Esophagus squamous epithelium (tissue), 5 donors: ENCODE data around the gene RPTOR. TPM values are rescaled to one million over a fixed set of nuclear protein-coding genes. Genes with fewer than 3 reads are reported as not detected.

Experiments
- DNase-seq: peaks from one replicate; lab custom pipeline; 2025; lab: John Stamatoyannopoulos, UW
- H3K27ac ChIP-seq, 4 donors: fragments of 200-600 bp; sonication (generic); one replicate each; pipeline ENCODE4 v1.5.1; 2016 to 2019; ENCODE audit warnings: mild to moderate bottlenecking in 1 of 4
- H3K27me3 ChIP-seq, 4 donors: fragments of 200-600 bp; sonication (generic); 1 replicate in 3 of 4; 2 replicates in 1 of 4; pipeline versions ENCODE4 v1.5.1 to v1.6.0; 2017 to 2021; ENCODE audit warnings: antibody characterized with exemption in 1 of 4
- H3K36me3 ChIP-seq, 3 donors: fragments of 200-600 bp; sonication (generic); one replicate each; pipeline ENCODE4 v1.5.1; 2016 to 2019
- H3K4me1 ChIP-seq, 3 donors: fragments of 200-600 bp; sonication (generic); one replicate each; pipeline ENCODE4 v1.5.1; 2017 to 2019
- H3K4me3 ChIP-seq, 4 donors: fragments of 200-600 bp; sonication (generic); 1 replicate in 3 of 4; 2 replicates in 1 of 4; pipeline ENCODE4 v1.5.1; 2016 to 2019; ENCODE audit warnings: mild to moderate bottlenecking in 2 of 4, moderate library complexity in 1 of 4
- H3K9me3 ChIP-seq, 3 donors: fragments of 200-600 bp; sonication (generic); one replicate each; pipeline ENCODE4 v1.5.1; 2016 to 2019
- CTCF ChIP-seq, 6 experiments: fragments of 450-650 bp in 4 of 6; fragments of 200-600 bp in 2 of 6; sonication (generic) in 2 of 6; IDR thresholded peaks; one replicate each; pipeline ENCODE4 v1.5.1; 2016 to 2019; ENCODE audit warnings: antibody characterized with exemption in 6 of 6, mild to moderate bottlenecking in 4 of 6, moderate library complexity in 4 of 6
- POLR2A ChIP-seq, 4 donors: fragments of 450-650 bp; IDR thresholded peaks; one replicate each; pipeline ENCODE4 v1.6.1; 2017; ENCODE audit warnings: antibody characterized with exemption in 4 of 4, mild to moderate bottlenecking in 4 of 4, moderate library complexity in 3 of 4
- WGBS, 2 donors: methylation state at CpG; one replicate each; pipeline ENCODE4 v1.1.5; 2018; 5-methylcytosine and 5-hydroxymethylcytosine counted together
- intact Hi-C: fragments of 100-400 bp; cut with DNase I; formaldehyde crosslinking; loops from one replicate; pipeline ENCODE4 v1.15.0; 2022
- total RNA-seq, 4 donors: library from RNA; depleted of rRNA; stranded (reverse); fragments of >200 nt; gene quantifications; one replicate each; pipeline ENCODE4 v1.1.0, GENCODE V29; 2016
- donor health status: DM: yes; HTN: yes; CAD: no.

RPTOR gene
- total RNA-seq, 4 donors from 2014 or later = 11.7 to 27.8 (median 22.8) TPM

GRCh38 chr17:80949451-80950421 is 405.1 kb downstream of the RPTOR start:
- Histone ChIP-seq H3K4me3 (no peak overlapping the region), H3K4me1 (peaks cover 0 to 29% (median 0%) of the 10 kb centered on the region in 3 donors), H3K9me3 (no peaks in the 10 kb centered on the region), H3K27me3 (no peaks in the 10 kb centered on the region), H3K27ac (peak overlapping the region in 3 of 4 donors; percentile 23 to 58 (median 46)), H3K36me3 (peaks cover 0 to 89% (median 7%) of the 10 kb centered on the region in 3 donors)
- WGBS, 2 donors = 94 to 100% methylated on average over 1 to 3 of the region's 44 CpGs
- no peak for TF ChIP-seq CTCF (IDR thresholded peaks at IDR 0.05)
- TF ChIP-seq POLR2A (IDR thresholded peaks at IDR 0.05) = no peak
- intact Hi-C loops = no loop called here
- DNase-seq = no peak

- Histone ChIP-seq H3K27ac (peak overlapping the region in 1 of 4 donors; percentile 58), H3K4me3 (no peak overlapping the region), H3K36me3 (peaks cover 0 to 92% (median 7%) of the 10 kb centered on the region in 3 donors), H3K4me1 (peaks cover 0 to 29% (median 0%) of the 10 kb centered on the region in 3 donors), H3K9me3 (no peaks in the 10 kb centered on the region), H3K27me3 (no peaks in the 10 kb centered on the region)
- DNase-seq = no peak
- TF ChIP-seq CTCF (IDR thresholded peaks at IDR 0.05) (no peak), POLR2A (IDR thresholded peaks at IDR 0.05) (no peak)
- intact Hi-C loops = no loop called here
- 78 to 96% methylated on average over 4 to 5 of the region's 17 CpGs for WGBS, 2 donors
Measured at GRCh38 chr17:80950466-80951120, 406.0 kb downstream of the RPTOR start.

- intact Hi-C loops = no loop called here
- TF ChIP-seq CTCF (IDR thresholded peaks at IDR 0.05) = no peak
- TF ChIP-seq POLR2A (IDR thresholded peaks at IDR 0.05) = no peak
- 93 to 95% methylated on average over 11 to 19 of the region's 38 CpGs for WGBS, 2 donors
- no peaks in the 10 kb centered on the region for H3K27me3 ChIP-seq
- DNase-seq = no peak
- H3K4me3 ChIP-seq = no peak overlapping the region
- peak overlapping the region in 1 of 4 donors; percentile 58 for H3K27ac ChIP-seq
- H3K36me3 ChIP-seq = peaks cover 0 to 89% (median 7%) of the 10 kb centered on the region in 3 donors
- peaks cover 0 to 29% (median 0%) of the 10 kb centered on the region in 3 donors for H3K4me1 ChIP-seq
- no peaks in the 10 kb centered on the region for H3K9me3 ChIP-seq
Measured at GRCh38 chr17:80951121-80952090, 406.8 kb downstream of the RPTOR start.

GRCh38 chr17:80952291-80952690 is 407.7 kb downstream of the RPTOR start:
- Histone ChIP-seq H3K27ac (no peak overlapping the region), H3K4me1 (peaks cover 0 to 29% (median 0%) of the 10 kb centered on the region in 3 donors), H3K9me3 (no peaks in the 10 kb centered on the region), H3K27me3 (no peaks in the 10 kb centered on the region), H3K4me3 (no peak overlapping the region), H3K36me3 (peaks cover 0 to 83% (median 7%) of the 10 kb centered on the region in 3 donors)
- DNase-seq = no peak
- 81 to 94% methylated on average over 9 to 13 of the region's 16 CpGs for WGBS, 2 donors
- TF ChIP-seq POLR2A (IDR thresholded peaks at IDR 0.05) (no peak), CTCF (IDR thresholded peaks at IDR 0.05) (no peak)
- intact Hi-C loops = no loop called here
